ENCODE results near the gene GLTP.
A peak's percentile ranks its signal among the peaks of the same experiment; 100 is the strongest.
"Not testable (repeated sequence)": the region's sequence is repeated elsewhere in the genome, so short reads cannot be mapped to it uniquely, and the experiment has no call there.

Gene GLTP

GRCh38 chr12:109900752-109901580 is 20.6 kb upstream of the GLTP start:
- no peak for DNase-seq

GRCh38 chr12:109899783-109900751 is 19.7 kb upstream of the GLTP start, which contains the start of gene TCHP:
TSS of gene TCHP (plus strand) at chr12:109900274. CDS start at chr12:109903027, 2,753 bp downstream.
- peak; percentile 79 for DNase-seq

DNA sequence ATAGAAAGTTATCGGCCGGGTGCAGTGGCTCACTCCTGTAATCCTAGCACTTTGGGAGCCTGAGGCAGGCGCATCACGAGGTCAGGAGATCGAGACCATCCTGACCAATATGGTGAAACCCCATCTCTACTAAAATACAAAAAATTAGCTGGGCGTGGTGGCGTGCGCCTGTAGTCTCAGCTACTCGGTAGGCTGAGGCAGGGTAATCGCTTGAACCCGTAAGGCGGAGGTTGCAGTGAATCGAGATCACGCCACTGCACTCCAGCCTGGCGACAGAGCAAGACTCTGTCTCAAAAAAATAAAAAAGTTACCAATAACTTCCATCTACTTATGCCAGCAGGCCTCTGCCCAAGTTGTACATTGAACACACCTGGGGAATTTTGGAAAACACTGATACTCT is 19.0 kb upstream of the GLTP start:
- DNase-seq: not testable (repeated sequence)

DNA sequence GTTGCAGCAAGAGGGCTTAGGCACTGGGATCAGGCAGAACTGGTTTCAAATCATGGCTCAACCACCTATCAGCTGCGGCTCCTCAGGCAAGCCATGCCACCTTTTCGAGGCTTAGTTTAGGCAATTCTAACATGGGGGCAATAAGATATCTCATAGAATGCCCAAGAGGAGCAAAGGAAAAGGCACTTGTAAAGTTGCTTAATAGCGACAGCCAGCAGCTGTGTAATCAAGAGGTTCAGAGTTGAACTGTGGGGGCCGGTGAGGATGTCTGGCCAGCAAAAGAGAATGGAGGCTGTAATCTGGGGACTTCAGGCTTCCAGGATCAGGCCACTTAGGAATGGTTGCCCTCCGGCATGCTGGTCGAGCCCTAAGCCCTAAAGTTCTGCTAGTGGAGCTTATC is 16.7 kb upstream of the GLTP start:
- no peak for DNase-seq

- no peak for DNase-seq
Observed at GRCh38 chr12:109896188-109896587, 15.8 kb upstream of the GLTP start.

DNA sequence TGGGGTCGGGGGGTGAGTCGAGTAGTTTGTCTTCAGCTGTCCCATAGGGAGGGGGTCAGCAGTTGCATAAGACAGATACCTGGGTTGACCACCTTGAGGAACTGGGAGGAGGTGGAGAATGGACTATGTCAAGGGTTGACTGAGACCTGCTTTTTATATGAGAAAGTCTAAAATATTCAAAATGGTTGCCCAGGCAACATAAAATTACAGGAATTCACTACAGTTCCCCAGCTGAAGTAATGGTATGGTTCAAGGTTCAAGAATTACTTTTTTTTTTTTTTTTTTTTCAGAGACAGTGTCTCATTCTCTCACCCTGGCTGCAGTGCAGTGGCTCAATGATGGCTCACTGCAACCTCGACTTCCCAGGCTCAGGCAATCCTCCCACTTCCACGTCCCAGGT is 14.6 kb upstream of the GLTP start:
- no peak for DNase-seq

- DNase-seq: no peak
Observed at GRCh38 chr12:109893261-109893995, 13.1 kb upstream of the GLTP start.

- DNase-seq: no peak
Observed at GRCh38 chr12:109892748-109893147, 12.4 kb upstream of the GLTP start.

DNA sequence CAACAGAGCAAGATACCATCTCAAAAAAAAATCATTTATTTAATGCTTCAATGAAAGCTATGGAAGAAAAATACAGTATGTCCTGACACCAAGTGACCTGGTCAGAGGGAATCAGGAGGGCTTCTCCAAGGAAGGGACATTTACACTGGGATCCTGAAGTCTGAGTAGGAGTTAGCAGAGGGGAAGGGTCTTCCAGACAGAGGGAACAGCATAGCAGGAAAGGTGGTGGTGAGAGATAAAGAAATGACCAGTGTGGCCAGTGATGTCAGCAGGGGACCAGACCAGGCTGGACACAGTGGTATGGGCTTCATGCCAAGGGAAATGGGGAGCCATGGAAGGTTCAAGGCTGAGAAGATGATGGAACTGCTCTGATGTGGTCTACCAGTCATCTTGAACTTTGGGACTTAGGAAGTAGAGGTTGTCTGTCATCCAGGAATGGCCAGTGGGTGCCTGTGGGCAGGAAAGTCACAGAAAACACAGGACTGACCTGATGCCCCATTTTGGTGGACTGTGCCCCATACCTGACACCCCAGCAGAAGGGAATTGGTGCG is 11.9 kb upstream of the GLTP start:
- no peak for DNase-seq

- DNase-seq: not testable (repeated sequence)
Observed at GRCh38 chr12:109891731-109892130, 11.4 kb upstream of the GLTP start.

GRCh38 chr12:109890620-109891170 is 10.4 kb upstream of the GLTP start:
- no peak for DNase-seq

DNA sequence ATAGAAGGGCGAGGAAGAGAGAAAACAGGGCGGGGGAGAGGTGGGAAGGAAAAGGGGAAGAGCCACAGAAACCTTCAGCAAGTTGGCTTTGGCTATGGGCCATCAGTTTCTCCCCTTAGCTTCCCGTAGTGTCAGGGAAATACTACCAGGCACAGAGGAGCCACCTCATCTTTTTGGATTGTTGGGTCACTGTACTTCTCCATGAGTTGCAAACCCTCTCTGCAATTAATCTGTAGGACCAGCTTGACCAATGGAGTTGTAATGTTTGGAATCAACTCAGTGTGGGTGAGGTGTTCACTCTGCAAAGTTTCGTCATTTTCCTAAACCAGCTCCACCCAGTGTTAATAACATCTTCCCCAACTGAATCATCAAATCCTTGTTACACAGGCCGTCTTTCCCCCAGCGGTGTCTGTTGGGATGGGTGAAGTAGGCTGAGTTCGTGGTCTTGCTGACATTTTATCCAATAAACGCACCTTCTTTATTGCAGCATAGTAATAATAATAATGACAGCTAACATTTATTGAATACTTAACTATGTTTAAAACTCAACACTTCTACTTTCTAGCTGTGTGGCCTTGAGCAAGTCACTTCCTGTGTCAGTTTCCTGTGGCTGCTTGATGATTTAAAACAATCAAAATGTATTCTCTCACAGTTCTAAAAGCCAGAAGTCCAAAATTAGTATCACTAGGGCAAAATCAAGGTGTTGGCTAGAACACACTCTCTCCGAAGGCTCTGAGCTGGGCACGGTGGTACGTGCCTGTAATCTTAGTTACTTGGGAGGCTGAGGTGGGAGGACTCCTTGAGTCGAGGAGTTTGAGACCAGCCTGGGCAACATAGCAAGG is 8.1 kb upstream of the GLTP start:
- DNase-seq: no peak

GRCh38 chr12:109885616-109886015 is 5.3 kb upstream of the GLTP start:
- DNase-seq: no peak

- DNase-seq: no peak
Observed at GRCh38 chr12:109883461-109883860, 3.1 kb upstream of the GLTP start.

- DNase-seq: no peak
Observed at GRCh38 chr12:109881752-109882151, 1.4 kb upstream of the GLTP start.

GRCh38 chr12:109880938-109881337 is 597 bp upstream of the GLTP start:
- no peak for DNase-seq

DNA sequence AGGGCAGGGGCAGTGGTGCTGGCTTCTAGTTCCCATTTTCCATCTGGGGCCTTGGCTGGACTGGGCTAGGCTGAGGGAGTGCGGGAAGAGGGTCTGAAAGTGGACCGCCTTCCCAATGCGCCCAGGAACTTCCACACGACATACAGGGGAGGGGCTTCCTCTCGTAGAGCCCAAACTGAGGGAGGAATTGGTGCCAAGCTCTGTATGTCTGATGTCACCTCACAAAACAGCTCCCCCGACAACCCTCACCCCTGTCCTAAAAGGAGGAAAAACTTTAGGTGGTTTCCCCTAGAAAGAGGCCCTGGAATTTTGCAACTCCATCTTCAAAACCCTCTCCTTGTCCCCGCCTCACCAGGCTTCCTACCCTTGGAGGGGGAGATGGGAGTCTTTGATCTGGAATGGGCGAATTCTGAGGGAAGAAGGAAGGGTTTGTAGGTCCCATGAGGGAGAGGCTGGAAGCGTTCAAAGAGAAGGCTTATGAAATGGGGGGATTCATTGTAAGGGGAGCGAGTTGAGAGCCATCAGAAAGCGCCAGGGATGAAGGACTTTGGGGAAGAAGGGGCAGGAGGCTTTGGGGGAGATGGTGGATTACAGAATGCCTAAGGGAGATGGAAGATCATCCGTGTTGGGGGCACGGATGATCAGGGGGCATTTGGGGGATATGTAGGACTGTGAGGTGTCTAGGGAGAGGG is 844 bp downstream of the GLTP start:
- DNase-seq: no peak

DNA sequence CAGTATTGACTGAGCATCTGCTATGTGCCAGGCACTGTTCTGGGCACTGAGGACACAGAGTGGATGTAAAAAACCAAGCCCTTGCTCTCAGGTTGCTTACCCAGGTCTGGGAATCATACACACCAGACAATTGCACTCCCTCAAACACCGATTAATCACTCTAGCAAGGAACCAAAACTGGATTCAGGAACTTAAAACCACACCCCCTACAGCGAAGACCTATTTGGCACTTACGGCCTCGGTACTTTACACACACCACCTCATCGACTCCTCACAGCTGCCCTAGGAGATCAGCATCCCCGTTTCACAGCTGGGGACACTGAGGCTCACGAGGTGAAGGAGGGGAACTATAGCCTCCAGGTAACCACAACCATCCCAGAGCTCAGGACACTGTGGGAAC is 1.6 kb downstream of the GLTP start:
- DNase-seq: no peak

GRCh38 chr12:109878247-109878625 is 2.1 kb downstream of the GLTP start:
- DNase-seq: no peak

GRCh38 chr12:109877504-109878246 is 2.7 kb downstream of the GLTP start:
- no peak for DNase-seq

All from kidney glomerular epithelial cell (primary cell).